Measurements from ENCODE around the gene KRT73.

Gene KRT73

GRCh38 chr12:52579468-52580465 lies 38.6 kb downstream of the KRT73 start:
- no peak for TF ChIP-seq CTCF (IDR thresholded peaks at IDR 0.05; ENCODE audit: insufficient read depth, low read depth, low read length, missing control alignments)
- no peak overlapping the region for H3K4me3 ChIP-seq (ENCODE audit: low read depth, low read length)
- DNase-seq (ENCODE audit: low read depth): no peak

- DNase-seq (ENCODE audit: low read depth): no peak
- H3K4me3 ChIP-seq (ENCODE audit: low read depth, low read length): no peak overlapping the region
- no peak for TF ChIP-seq CTCF (IDR thresholded peaks at IDR 0.05; ENCODE audit: insufficient read depth, low read depth, low read length, missing control alignments)
Observed at GRCh38 chr12:52578469-52578868, 39.9 kb downstream of the KRT73 start.

DNA sequence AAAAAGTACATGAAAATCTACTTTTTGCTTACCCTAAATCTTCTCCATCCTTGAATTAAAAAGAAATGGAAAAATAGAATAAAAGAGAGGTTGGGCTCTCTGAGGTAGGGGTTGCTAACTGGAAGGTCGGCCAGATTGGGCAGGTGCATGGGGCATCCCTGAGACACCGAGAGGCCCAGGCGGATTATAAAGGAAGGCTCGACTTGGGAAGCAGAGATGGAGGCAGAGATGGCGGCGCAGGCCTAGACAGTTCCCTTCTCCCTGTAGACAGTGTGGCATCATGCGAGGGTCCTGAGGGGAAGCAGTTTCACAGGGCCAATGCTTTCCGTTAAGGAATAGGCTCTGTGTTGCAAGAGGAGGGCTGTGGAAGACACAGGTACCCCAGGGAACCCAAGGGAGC lies 41.0 kb downstream of the KRT73 start:
- no peak overlapping the region for H3K4me3 ChIP-seq (ENCODE audit: low read depth, low read length)
- no peak for DNase-seq (ENCODE audit: low read depth)
- TF ChIP-seq CTCF (IDR thresholded peaks at IDR 0.05; ENCODE audit: insufficient read depth, low read depth, low read length, missing control alignments): no peak

- H3K4me3 ChIP-seq (ENCODE audit: low read depth, low read length): no peak overlapping the region
- TF ChIP-seq CTCF (IDR thresholded peaks at IDR 0.05; ENCODE audit: insufficient read depth, low read depth, low read length, missing control alignments): no peak
- DNase-seq (ENCODE audit: low read depth): no peak
Observed at GRCh38 chr12:52575948-52576347, 42.4 kb downstream of the KRT73 start.

- TF ChIP-seq CTCF (IDR thresholded peaks at IDR 0.05; ENCODE audit: insufficient read depth, low read depth, low read length, missing control alignments): no peak
- H3K4me3 ChIP-seq (ENCODE audit: low read depth, low read length): no peak overlapping the region
- peak; percentile 32 for DNase-seq (ENCODE audit: low read depth)
Observed at GRCh38 chr12:52575256-52575655, 43.1 kb downstream of the KRT73 start.

GRCh38 chr12:52573743-52574142 lies 44.6 kb downstream of the KRT73 start, which contains the start of gene KRT74:
KRT74 (minus strand) TSS chr12:52573843; CDS start chr12:52573777, 66 bp downstream.
- DNase-seq (ENCODE audit: low read depth): no peak
- TF ChIP-seq CTCF (IDR thresholded peaks at IDR 0.05; ENCODE audit: insufficient read depth, low read depth, low read length, missing control alignments): no peak
- no peak within 1 kb of the TSS for H3K4me3 ChIP-seq (ENCODE audit: low read depth, low read length)

All from GM12865 (cell line).